Sciatic nerve (tissue), 2 donors: ENCODE results near the gene IFI44L. TPM values are rescaled to one million over a fixed set of nuclear protein-coding genes. Genes with fewer than 3 reads are reported as not detected.
A peak's percentile ranks its signal among the peaks of the same experiment; 100 is the strongest.

Experiments used
- ATAC-seq: fragments of 200-7000 bp; cut with Tn5 transposase; one replicate; pipeline ENCODE4 v1.9.1; 2020; ENCODE audit warnings: mild to moderate bottlenecking, moderate library complexity
- DNase-seq: peaks from one replicate; pipeline ENCODE4 v3.0.0-alpha.2; 2020; ENCODE audit warnings: low spot score
- intact Hi-C: fragments of 100-400 bp; cut with DNase I; formaldehyde crosslinking; loops from one replicate; pipeline ENCODE4 v1.14.2; 2022
- total RNA-seq: library from RNA; stranded (reverse); fragmentation: NEBNext Ultra II Directional; extraction: Animal tissue kit (Norgen Biotek cat#: 25700); gene quantifications from one replicate; pipeline ENCODE4 v1.2.1, GENCODE V29; 2021
- donor health status: DM: no; HTN: no; CAD: no.
- donor health status: DM: no; HTN: no; CAD: no.

Gene IFI44L
- 20.2 TPM for total RNA-seq

DNA sequence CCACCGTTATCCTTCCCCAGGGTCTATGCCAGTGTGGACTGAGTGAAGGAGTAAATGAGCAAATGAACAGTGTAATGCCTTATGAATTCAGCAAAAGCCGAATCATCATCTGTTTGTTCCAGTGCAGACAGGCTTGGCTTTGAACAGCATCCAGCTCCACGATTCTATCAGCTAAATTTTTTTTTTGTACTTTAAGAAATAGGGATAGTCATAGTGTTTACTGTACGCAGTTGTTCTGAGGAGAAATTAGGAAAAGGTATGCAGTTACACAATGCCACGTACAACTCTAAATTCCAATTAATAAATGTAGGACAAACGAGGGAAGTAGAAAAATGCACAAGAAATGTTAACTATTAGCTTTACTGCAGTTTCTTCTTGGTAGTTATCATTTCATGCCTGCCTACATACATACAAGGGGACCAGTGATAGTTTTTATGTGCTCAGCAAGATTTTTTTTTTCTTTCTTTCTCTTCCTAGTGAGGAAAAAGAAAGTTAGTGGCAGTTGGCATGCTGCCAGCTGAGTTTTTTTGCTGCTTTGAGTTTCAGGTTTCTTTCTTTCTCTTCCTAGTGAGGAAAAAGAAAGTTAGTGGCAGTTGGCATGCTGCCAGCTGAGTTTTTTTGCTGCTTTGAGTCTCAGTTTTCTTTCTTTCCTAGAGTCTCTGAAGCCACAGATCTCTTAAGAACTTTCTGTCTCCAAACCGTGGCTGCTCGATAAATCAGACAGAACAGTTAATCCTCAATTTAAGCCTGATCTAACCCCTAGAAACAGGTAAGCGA lies at the start of gene IFI44L:
IFI44L (plus strand) TSS at position 646 of the 777 bp plus-strand sequence. CDS start 7,468 bp downstream, outside the sequence.
- DNase-seq = peak; percentile 70
- intact Hi-C loops = loop anchor here (10.0 kb wide), 1 partner anchor 55 kb away; no protein-coding TSS in a partner anchor
- peak; percentile 71 for ATAC-seq

DNA sequence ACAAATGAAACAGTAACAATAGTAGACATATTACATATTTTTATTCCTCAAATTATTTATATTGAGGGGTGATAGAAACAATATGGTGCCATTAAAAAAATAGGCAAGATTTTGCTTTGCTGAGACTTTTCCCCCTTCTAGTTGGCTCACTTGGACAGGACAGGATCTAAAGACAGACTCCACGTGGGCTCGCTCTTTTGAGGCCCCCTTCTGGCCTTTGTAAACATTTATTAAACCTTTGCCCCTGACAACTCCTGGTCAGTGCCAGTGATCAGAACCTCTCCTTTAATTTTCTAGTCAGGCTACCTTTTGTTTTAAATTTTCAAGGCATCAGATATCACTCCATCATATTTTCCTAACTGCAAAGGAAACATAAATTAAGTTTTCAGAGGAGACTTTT lies 49.7 kb upstream of the IFI44L start:
- intact Hi-C loops = no loop called here
- DNase-seq = no peak
- no peak for ATAC-seq

DNA sequence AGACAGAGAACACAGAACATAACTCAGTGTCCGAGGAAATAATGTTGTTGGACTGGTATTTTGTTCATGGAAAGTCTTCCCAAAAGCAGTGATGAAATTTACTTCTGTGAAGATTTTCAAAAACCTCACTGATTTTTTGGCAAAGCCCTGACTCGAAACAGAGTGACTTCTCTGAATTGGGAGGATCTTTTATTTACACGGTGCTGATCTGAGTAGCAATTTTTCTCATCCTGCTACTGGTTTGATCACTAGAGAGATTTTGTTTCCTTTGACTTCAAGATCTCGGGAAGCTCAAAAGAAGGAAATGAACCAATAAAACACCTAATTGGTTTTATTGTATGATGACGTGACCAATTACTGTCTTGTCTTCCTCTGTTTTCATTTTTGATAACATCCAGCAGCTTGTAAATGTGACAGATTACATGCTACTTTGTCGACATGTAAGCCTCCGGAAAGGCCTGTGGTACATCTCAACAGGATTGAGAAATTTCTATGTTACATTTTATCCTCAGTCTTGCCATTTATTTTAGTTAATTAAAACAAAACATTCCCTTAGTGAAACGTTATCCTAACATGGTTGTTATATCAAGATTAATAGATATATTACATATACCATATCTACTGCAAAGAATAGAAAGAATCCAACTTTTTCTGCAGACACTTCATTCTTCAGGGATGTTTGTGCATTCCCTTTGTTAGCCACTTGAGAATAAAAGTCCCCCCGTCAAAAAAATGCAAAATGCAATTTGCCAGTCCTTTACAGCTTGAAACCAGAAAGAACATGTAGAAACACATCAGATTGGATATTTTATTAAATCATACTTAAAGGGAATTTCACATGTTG lies 42.8 kb upstream of the IFI44L start:
- intact Hi-C loops = no loop called here
- ATAC-seq (peak; percentile 62), DNase-seq (no peak)

DNA sequence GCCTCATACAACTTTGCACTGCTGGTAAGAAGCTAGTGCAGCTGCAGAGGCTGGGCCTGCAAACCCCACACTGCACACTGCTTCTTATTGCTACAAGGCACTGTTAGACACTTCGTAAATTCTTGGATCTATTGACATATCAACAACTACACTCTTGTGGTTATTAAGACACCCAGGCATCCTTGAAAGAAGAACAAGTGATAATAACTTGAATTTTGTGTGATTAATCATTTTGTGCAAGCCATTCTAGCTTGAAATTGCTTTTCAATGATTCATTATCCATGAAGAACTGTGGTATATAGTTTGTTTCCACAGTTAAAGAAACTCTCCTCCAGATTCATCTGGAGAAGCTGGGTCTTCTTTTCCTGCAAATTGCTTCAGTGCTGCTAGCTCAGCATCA lies 33.7 kb upstream of the IFI44L start:
- no peak for ATAC-seq
- intact Hi-C loops = no loop called here

DNA sequence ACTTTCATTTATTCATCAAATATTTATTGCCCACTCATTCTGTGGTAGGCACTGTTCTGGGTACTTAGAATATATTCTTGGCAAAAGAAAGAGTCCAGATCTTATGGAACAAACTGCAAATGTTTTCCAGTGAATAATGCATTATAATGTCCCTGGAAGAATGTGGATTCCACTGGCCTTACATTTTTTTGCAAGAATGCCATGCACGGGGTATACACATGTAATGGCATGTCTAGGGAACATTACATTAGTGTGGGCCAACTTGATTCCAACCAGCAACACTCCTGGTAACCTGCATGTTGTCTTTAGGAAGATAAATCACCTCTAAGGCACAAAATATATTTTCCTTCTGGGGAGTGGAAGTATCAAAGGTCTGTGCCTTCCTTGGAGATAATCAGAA lies 33.0 kb upstream of the IFI44L start:
- intact Hi-C loops = no loop called here
- ATAC-seq = no peak
- DNase-seq = no peak

More for the DNA sequence above, 33.7 kb upstream of the IFI44L start:
- no peak for DNase-seq

DNA sequence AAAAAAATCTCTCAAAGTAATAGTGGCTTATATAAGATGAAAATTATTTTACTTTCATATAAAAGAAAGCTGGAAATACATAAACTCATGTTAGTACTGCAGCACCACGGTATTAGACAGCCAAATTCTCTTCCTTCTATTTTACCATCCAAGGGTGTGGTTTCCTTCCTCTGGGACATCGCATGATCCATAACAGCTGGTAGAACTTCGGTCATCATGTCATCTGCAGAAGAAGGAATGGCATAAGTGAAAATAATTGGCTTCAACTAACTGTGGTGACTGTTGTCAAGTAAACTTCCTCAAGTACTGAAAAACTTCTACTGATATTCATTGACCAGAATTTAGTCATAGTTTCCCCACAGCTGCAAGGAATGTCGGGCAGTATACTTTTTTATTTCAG lies 28.3 kb upstream of the IFI44L start:
- intact Hi-C loops = no loop called here
- DNase-seq (no peak), ATAC-seq (no peak)

DNA sequence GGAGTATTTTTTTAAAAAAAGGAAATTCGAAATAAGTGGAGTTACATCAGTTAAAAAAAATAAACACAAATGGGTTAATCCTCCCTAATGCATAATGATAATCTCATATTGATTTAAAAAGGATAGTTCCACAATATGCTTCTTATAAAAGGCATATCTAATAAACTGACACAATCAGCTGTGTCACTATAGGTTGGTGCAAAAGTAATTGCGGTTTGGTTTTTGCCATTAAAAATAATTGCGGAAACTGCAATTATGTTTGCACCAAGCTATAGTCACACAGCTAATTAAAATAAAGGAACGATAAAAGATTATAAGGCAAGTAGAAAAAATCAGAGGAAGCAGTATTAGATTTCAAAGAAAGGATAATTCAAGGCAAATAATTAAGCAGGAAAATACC lies 21.0 kb upstream of the IFI44L start:
- ATAC-seq (no peak), DNase-seq (no peak)
- intact Hi-C loops = no loop called here

DNA sequence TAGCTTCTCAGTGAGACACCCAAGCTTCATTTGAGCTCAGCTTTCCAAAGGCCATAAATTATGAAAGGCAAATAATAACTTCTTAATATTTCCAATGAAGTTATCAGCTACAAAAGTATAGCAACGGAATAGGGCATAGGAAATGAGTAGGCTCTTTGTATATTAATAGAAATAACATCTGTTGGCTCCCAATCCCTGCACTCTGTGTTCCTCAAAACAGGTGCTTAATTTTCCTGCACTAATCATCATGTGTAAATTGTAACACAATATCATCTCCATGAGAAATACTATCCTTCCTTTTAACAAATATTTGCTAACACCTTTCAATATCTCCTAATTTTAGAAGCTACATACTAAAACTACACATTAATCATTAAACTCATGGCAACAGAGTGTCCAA lies 19.2 kb upstream of the IFI44L start:
- intact Hi-C loops = loop anchor here (10.0 kb wide), 1 partner anchor 456 kb away; no protein-coding TSS in a partner anchor
- ATAC-seq (no peak), DNase-seq (no peak)

DNA sequence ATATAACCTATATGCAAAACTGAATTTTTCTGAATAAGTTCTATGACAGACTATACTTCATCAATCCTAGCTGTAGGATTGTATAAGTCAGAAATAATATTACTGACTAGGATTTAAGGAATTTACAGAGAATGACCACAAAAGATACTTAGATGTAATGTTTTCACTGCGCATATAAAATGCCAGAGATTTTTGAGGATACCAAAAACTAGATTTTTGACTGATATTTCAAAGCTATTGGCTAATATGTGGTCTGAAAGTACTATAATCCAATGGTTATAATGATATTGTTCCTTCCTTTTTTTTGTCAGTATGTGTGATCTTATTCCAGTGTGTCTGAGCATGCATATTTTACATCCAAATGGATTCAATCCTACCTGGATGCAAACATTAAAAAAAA lies 17.0 kb upstream of the IFI44L start:
- no peak for DNase-seq
- ATAC-seq = no peak
- intact Hi-C loops = loop anchor here (10.0 kb wide), 1 partner anchor 458 kb away; no protein-coding TSS in a partner anchor

DNA sequence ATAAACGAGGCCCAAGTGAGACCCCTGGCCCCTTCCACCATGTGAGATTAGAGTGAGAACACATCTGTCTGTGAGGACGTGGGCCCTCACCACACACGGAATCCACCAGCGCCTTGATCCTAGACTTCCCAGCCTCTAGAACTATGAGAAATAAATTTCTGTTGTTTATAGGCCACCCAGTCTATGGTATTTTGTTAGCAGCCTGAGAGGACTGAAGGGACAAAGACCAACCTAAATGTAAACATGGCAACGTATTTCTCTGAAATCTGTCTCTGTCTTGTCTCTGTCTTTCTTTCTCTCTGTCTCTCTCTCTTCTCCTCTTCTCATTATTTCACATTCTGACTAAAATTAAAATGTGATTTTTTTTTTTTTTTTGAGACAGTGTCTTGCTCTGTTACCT lies 15.6 kb upstream of the IFI44L start:
- ATAC-seq (no peak), DNase-seq (no peak)
- intact Hi-C loops = loop anchor here (10.0 kb wide), 1 partner anchor 460 kb away; no protein-coding TSS in a partner anchor

DNA sequence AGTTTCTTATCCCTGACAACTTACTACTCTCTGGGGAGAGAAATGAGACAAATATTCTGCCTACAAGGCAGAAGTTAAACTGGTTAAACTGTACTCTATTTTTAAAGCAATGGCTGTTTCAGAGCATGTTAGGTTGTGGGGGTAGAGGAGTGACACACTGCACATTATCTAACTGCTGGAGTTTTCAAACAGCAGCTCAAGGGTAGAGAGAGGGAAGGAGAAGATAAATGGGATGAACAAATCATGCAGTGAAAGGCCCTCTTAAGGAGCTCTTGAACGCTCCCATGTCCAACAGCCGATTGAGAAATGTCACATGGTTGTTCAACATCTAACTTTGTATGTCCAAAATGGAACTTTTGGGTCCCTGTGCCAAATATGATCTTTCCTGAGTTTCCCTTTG lies 14.0 kb upstream of the IFI44L start:
- DNase-seq = no peak
- peak; percentile 60 for ATAC-seq
- intact Hi-C loops = loop anchor here (10.0 kb wide), 1 partner anchor 461 kb away; no protein-coding TSS in a partner anchor

DNA sequence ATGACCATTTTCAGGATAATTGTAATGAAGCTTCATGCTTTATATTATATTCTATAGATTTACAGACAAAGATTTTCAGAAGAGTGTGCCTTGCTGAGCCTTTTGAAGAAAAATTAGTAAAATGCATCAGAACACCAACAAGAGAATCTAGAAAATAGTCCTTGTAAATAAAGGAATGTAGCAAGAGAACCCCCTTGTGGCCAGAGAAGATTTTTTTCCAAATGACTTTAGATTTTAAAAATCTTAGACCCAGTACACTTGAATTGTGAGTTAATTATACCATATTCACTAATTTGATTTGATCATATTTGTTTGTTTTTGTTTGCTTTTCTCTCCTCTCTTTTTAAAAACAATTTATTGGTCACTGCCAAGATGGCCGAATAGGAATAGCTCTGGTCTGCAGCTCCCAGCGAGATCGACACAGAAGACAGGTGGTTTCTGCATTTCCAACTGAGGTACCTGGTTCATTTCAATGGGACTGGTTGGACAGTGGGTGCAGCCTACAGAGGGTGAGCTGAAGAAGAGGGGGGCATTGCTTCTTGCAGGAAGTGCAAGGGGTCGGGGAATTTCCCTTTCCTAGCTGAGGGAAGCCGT lies 12.8 kb upstream of the IFI44L start:
- ATAC-seq (peak; percentile 74), DNase-seq (no peak)
- intact Hi-C loops = loop anchor here (10.0 kb wide), 1 partner anchor 463 kb away; no protein-coding TSS in a partner anchor

DNA sequence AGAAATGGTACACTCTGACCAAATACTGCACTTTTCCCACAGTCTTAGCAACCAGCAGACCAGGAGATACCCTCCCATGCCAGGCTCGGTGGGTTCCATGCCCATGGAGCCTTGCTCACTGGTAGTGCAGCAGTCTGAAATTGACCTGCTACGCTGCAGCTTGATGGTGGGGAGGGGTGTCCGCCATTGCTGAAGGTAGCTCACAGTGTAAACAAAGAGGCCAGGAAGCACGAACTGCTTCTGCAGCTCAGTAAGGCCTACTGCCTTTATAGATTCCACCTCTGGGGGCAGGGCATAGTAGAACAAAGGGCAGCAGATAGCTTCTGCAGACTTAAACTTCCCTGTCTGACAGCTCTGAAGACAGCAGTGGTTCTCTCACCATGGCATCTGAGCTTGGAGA lies 12.3 kb upstream of the IFI44L start:
- intact Hi-C loops = loop anchor here (10.0 kb wide), 1 partner anchor 463 kb away; no protein-coding TSS in a partner anchor
- ATAC-seq (no peak), DNase-seq (no peak)

DNA sequence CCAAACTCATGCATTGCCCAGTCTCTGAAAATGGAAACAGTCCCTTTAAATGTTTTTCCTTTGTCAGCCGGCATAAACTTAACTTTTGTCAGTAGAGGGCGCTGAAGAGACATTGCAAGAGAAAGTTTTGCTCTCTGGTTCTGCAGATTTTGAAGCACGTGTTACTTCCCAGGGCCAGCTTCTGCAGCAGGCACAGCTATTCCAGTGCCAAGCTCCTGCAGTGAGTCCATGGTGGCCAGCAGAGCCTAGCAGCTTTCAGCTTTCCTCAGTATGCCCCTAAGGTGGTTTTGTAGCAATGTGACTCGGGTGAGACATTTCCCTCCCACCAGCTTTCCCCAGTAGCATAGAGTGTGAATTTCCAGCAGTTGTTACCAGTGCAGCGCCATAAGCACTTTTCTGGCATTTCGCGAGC lies 2.6 kb upstream of the IFI44L start:
- ATAC-seq (peak; percentile 86), DNase-seq (peak; percentile 67)
- intact Hi-C loops = loop anchor here (10.0 kb wide), 1 partner anchor 57 kb away; no protein-coding TSS in a partner anchor

DNA sequence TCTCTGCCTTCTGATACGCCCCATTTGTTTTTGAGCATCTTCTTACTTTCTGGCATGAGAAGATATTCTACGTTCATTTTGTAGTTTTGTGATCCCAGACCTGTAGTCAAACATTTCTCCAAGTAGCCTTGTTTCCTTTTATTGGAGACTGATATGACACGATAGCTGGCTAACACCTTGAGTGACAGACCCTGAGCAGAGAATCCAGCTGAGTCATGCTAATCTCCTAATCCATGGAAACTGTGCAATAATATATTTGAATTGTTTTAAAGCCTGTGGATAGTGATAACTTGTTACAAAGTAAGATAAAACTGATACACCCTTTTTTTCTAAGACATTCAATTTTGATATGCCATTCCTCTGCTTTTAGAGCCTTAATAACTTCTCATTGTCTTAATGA lies 1.2 kb upstream of the IFI44L start:
- ATAC-seq (no peak), DNase-seq (no peak)
- intact Hi-C loops = loop anchor here (10.0 kb wide), 1 partner anchor 56 kb away; no protein-coding TSS in a partner anchor

DNA sequence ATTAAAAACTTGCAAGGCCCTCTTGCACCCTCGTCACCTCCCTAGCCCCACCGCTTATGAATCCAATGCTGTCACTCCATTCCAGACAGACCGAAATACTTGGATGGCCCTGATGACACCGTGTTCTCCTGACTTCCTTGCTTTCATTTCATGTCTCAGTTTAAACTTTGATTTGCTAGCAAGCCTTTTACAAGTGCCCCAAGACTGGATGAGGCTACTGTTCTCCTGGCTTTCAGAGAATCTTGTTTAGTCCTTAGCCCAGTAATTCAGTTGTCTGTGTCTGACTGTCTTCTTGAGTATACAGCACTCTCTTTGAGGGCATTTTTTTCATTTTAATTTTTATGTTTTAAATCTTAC lies 824 bp upstream of the IFI44L start:
- intact Hi-C loops = loop anchor here (10.0 kb wide), 1 partner anchor 55 kb away; no protein-coding TSS in a partner anchor
- DNase-seq (no peak), ATAC-seq (peak; percentile 66)

DNA sequence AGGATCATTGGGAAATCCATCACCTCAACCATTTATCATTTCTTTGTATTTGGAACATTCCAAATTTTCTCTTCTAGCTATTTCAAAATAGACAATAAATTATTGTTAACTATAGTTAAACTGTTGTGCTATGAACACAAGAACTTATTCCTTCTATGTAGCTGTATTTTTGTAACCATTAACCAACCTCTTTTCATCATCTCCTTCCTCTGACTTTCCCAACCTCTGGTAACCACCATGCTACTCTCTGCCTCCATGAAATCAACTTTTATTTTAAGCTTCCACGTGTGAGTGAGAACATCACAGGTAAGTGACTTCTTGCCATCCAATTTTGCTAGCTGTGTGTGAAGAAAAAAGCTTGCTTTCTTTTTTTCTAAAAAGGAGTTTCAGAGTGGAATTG lies 418 bp downstream of the IFI44L start:
- intact Hi-C loops = no loop called here
- no peak for ATAC-seq

DNA sequence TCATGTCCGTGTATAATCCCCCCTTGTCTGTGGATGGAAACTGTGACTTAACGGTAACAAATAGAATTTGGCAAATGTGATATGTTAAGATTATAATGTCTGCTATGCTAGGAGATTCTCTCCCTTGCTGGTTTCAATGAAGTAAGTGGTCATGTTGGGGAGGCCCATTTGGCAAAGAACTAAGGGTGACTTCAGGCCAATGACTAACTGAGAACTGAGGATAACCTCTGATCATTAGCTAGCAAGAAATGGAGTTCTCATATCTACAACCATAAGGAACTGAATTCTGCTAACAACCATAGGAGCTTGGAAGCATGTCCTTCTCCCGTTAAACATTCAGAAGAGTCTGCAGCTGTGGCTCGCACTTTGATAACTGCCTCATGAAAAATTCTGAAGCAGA lies 2.3 kb downstream of the IFI44L start:
- no peak for ATAC-seq
- intact Hi-C loops = no loop called here
- no peak for DNase-seq

More for the DNA sequence above, 418 bp downstream of the IFI44L start:
- no peak for DNase-seq

DNA sequence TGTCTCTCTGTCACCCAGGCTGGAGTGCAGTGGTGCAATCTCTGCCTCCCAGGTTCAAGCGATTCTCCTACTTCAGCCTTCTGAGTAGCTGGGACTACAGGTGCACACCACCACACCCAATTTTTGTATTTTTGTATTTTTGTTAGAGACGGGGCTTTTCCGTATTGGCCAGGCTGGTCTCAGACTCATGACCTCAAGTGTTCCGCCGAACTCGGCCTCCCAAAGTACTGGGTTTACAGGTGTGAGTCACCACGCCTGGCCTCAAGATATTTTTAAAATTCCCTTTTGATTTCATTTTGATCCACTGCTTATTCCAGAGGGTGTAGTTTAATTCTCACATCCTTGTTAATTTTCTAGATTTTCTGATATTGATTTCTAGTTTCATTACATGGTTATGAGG lies 3.8 kb downstream of the IFI44L start:
- ATAC-seq (no peak), DNase-seq (no peak)
- intact Hi-C loops = no loop called here
